Heart right ventricle (tissue), 16 donors: ENCODE results near the gene GATAD2B. TPM values are rescaled to one million over a fixed set of nuclear protein-coding genes. Genes with fewer than 3 reads are reported as not detected.
A peak's percentile ranks its signal among the peaks of the same experiment; 100 is the strongest.

Source experiments
- ATAC-seq, 8 donors: fragments of 200-7000 bp; cut with Tn5 transposase; one replicate each; pipeline ENCODE4 v1.9.1; 2020; ENCODE audit warnings: mild to moderate bottlenecking in 8 of 8, moderate library complexity in 8 of 8, moderate number of reproducible peaks in 1 of 8
- DNase-seq, 2 donors: peaks; one replicate each; pipeline ENCODE4 v3.0.0-alpha.2; 2020
- H3K27ac ChIP-seq, 10 donors: fragments of 200-600 bp; sonication (generic) in 2 of 10; one replicate each; pipeline versions ENCODE4 v1.5.0 to v1.8.0; 2020 to 2022; ENCODE audit warnings: mild to moderate bottlenecking in 3 of 10
- H3K27me3 ChIP-seq, 7 donors: fragments of 200-600 bp; one replicate each; pipeline ENCODE4 v1.8.0; 2021 to 2022; ENCODE audit warnings: mild to moderate bottlenecking in 2 of 7
- H3K36me3 ChIP-seq, 9 donors: fragments of 200-600 bp; sonication (generic) in 1 of 9; one replicate each; pipeline versions ENCODE4 v1.5.0 to v1.8.0; 2020 to 2022; ENCODE audit warnings: mild to moderate bottlenecking in 2 of 9
- H3K4me1 ChIP-seq, 9 donors: fragments of 200-600 bp; sonication (generic) in 1 of 9; one replicate each; pipeline versions ENCODE4 v1.5.0 to v1.8.0; 2020 to 2022; ENCODE audit warnings: mild to moderate bottlenecking in 4 of 9
- H3K4me3 ChIP-seq, 10 donors: fragments of 200-600 bp; sonication (generic) in 2 of 10; one replicate each; pipeline versions ENCODE4 v1.5.0 to v1.8.0; 2020 to 2022; ENCODE audit warnings: mild to moderate bottlenecking in 7 of 10, moderate library complexity in 2 of 10
- H3K9me3 ChIP-seq, 11 donors: fragments of 200-600 bp in 10 of 11; sonication (generic) in 2 of 11; one replicate each; pipeline versions ENCODE4 v1.5.0 to v1.8.0; 2013 to 2022; ENCODE audit warnings: mild to moderate bottlenecking in 2 of 11, control low read depth in 1 of 11, moderate library complexity in 1 of 11
- CTCF ChIP-seq, 9 donors: fragments of 200-600 bp; sonication (generic) in 2 of 9; IDR thresholded peaks; one replicate each; pipeline versions ENCODE4 v1.5.0 to v1.8.0; 2021 to 2022; ENCODE audit warnings: antibody characterized with exemption in 9 of 9, mild to moderate bottlenecking in 5 of 9, moderate library complexity in 1 of 9
- WGBS, 2 donors: extraction: QIAGEN DNeasy Blood & Tissue Kit; methylation state at CpG; one replicate each; pipeline ENCODE4 v1.1.7; 2013; ENCODE audit warnings: inconsistent platforms in 1 of 2; 5-methylcytosine and 5-hydroxymethylcytosine counted together
- intact Hi-C, 10 donors: fragments of 100-400 bp; cut with DNase I; formaldehyde crosslinking; loops; one replicate each; pipeline versions ENCODE4 v1.11.1 to v1.14.2; 2022
- polyA plus RNA-seq, 2 donors: library from polyadenylated mRNA; stranded (reverse); fragments of 200-250 nt; gene quantifications; one replicate each; pipeline ENCODE4 v1.2.3, GENCODE V29; 2013
- total RNA-seq, 10 donors: library from RNA; stranded (reverse); fragmentation: NEBNext Ultra II Directional in 3 of 10; extraction: Animal tissue kit (Norgen Biotek cat#: 25700) in 3 of 10; gene quantifications; one replicate each; pipeline versions ENCODE4 v1.2.1 to v1.2.4, GENCODE V29; 2021 to 2023
- donor health status: Arrhythmogenic right ventricular cardiomyopathy.
- donor health status: ischemic (EF 13 %, LVEDD 7.1; RV severe dilation, severe dysfunction).
- donor health status: healthy with polysubstance abuse.
- donor health status: DM: no; HTN: yes; CAD: no.
- donor health status: DM: no; HTN: no; CAD: no.
- donor health status: ischemic (EF 25% LVEDD 6.9; RV normal size, moderate dysfunction).
- donor health status: ischemic (EF 25% LVEDD 5.7; RV mildly dilated, moderate dysfunction).
- donor health status: healthy.
- donor health status: DM: yes; HTN: yes; CAD: no.
- donor health status: Ischemic cardiomyopathy.
- donor health status: ischemic (EF 35%, LVEDD 5.7; RV mildly dilated, moderate dysfunction).
- donor health status: nonischemic (EF 11% LVEDD 7.7; RV severe dilation, severe dysfunction).
- donor health status: DM: yes; HTN: yes; CAD: no.
- donor health status: PGD.
- donor health status: ischemic (EF 29% LVEDD 5.4; RV normal size, mild dysfunction).
- donor health status: nonischemic (EF 23%, LVEDD 6.1; RV moderate dilation, normal function).

Gene GATAD2B
- total and polyA plus RNA-seq, 12 donors: 3.9 to 52.6 (median 41.9) TPM

- ATAC-seq: no peak
- peak in 1 of 2 donors; percentile 19 for DNase-seq
- intact Hi-C loops: loop anchor here in 3 of 10 donors (10.0 kb wide), 2 partner anchors 118 to 148 kb away; no protein-coding TSS in a partner anchor
- H3K4me3 ChIP-seq: peak overlapping the region in 1 of 10 donors; percentile 78
- H3K27me3 ChIP-seq: no peaks in the 10 kb centered on the region
- H3K27ac ChIP-seq: peak overlapping the region in 9 of 10 donors; percentile 37 to 100 (median 97)
- WGBS, 2 donors: 73 to 82% methylated on average over 11 of the region's 11 CpGs
- peaks cover 5 to 44% (median 30%) of the 10 kb centered on the region in 9 donors for H3K4me1 ChIP-seq
- no peaks in the 10 kb centered on the region for H3K9me3 ChIP-seq
- no peak for TF ChIP-seq CTCF (IDR thresholded peaks at IDR 0.05)
- H3K36me3 ChIP-seq: peaks cover 0 to 67% (median 21%) of the 10 kb centered on the region in 9 donors
Observed at GRCh38 chr1:153942766-153943549, 20.2 kb upstream of the GATAD2B start.

GRCh38 chr1:153941826-153942725 is 19.3 kb upstream of the GATAD2B start:
- DNase-seq: peak in 1 of 2 donors; percentile 9
- intact Hi-C loops: loop anchor here in 3 of 10 donors (10.0 kb wide), 2 partner anchors 117 to 147 kb away; no protein-coding TSS in a partner anchor
- Histone ChIP-seq H3K27ac (peak overlapping the region in 2 of 10 donors; percentile 53 to 100), H3K36me3 (peaks cover 0 to 70% (median 30%) of the 10 kb centered on the region in 9 donors), H3K27me3 (no peaks in the 10 kb centered on the region), H3K4me3 (no peak overlapping the region), H3K9me3 (no peaks in the 10 kb centered on the region), H3K4me1 (peaks cover 5 to 40% (median 28%) of the 10 kb centered on the region in 9 donors)
- 92 to 95% methylated on average over 34 of the region's 34 CpGs for WGBS, 2 donors
- no peak for TF ChIP-seq CTCF (IDR thresholded peaks at IDR 0.05)
- no peak for ATAC-seq

- Histone ChIP-seq H3K4me1 (peaks cover 2 to 35% (median 23%) of the 10 kb centered on the region in 9 donors), H3K36me3 (peaks cover 0 to 83% (median 43%) of the 10 kb centered on the region in 9 donors), H3K4me3 (no peak overlapping the region), H3K27ac (no peak overlapping the region), H3K27me3 (no peaks in the 10 kb centered on the region), H3K9me3 (no peaks in the 10 kb centered on the region)
- ATAC-seq: no peak
- intact Hi-C loops: loop anchor here in 3 of 10 donors (10.0 kb wide), 2 partner anchors 116 to 146 kb away; no protein-coding TSS in a partner anchor
- WGBS, 2 donors: 90 to 92% methylated on average over 8 of the region's 8 CpGs
- peak in 1 of 2 donors; percentile 8 for DNase-seq
- TF ChIP-seq CTCF (IDR thresholded peaks at IDR 0.05): no peak
Observed at GRCh38 chr1:153940756-153941155, 18.0 kb upstream of the GATAD2B start.

GRCh38 chr1:153939476-153939875 is 16.7 kb upstream of the GATAD2B start:
- DNase-seq (peak in 1 of 2 donors; percentile 4), ATAC-seq (no peak)
- 89 to 93% methylated on average over 12 of the region's 12 CpGs for WGBS, 2 donors
- TF ChIP-seq CTCF (IDR thresholded peaks at IDR 0.05): no peak
- H3K36me3 ChIP-seq: peaks cover 0 to 96% (median 54%) of the 10 kb centered on the region in 9 donors
- no peaks in the 10 kb centered on the region for H3K9me3 ChIP-seq
- H3K4me3 ChIP-seq: no peak overlapping the region
- intact Hi-C loops: loop anchor here in 1 of 10 donors (10.0 kb wide), 1 partner anchor 125 kb away; no protein-coding TSS in a partner anchor
- no peaks in the 10 kb centered on the region for H3K27me3 ChIP-seq
- no peak overlapping the region for H3K27ac ChIP-seq
- H3K4me1 ChIP-seq: peaks cover 0 to 23% (median 15%) of the 10 kb centered on the region in 9 donors
